ENCODE results near the gene CEP78.

CEP78 gene

DNA sequence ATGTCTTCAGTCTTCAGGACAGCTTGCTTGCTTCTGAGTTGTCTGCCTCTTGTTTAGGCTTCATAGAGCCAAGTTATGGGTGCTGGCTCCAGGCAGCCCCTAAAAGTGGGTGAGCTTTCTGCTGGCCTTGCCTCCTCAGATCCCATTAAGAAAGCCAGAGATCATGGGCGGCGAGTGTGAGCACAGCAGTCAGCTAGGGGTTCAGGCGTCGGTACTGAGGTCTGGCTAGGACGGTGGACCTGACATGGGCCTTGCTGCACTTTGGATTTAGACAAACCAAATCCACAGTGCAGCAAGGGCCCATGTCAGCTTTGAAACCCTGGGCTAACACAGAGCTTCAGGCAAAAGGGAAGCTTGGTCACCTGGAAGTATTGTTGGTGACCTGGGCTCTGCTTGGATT, 78.7 kb downstream of the CEP78 start:
- DNase-seq: no peak

DNA sequence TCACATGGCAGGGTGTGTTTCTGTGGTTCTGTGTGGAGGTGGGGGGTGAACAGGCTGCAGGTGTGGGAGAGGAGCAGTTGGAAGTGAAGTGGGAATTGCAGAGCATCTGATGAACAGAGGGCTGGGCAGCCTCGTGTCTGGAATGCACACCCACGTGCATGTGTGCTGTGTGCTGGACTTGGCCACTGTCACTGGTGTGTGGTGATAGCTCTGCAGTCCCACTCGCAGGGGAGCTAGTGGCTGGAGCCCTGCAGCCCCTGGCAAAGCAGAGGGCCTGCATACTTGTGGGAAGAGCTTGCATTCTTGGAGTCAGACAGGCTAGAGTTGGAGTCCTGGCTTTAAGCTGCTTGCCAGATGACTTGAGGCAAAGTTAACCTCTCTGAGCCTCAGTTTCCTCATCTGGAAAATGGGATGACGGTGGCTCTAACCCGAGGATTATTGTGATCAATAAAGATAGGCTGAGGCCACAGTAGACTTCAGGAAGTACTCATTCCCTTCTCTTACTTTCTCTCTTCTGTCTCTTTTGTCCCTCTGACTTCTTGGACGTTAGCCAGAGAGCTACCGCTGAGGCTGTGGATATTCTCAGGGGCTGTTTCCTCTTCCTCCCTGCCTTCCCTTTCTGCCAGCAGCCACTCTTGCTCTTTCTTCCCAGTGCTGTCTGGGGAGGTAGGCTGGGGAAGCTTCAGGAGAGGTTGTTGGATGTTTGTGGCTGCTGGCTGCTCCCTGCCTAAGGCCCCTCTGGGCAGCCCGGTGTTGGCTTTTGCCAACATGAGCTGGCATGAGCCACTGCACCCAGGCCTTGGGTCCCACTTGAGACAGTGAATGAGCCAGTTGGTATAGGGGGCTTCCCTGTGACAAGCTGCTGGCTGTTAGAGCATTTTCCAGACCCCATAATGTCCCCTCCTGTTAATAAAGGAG, 79.3 kb downstream of the CEP78 start:
- no peak for DNase-seq

DNA sequence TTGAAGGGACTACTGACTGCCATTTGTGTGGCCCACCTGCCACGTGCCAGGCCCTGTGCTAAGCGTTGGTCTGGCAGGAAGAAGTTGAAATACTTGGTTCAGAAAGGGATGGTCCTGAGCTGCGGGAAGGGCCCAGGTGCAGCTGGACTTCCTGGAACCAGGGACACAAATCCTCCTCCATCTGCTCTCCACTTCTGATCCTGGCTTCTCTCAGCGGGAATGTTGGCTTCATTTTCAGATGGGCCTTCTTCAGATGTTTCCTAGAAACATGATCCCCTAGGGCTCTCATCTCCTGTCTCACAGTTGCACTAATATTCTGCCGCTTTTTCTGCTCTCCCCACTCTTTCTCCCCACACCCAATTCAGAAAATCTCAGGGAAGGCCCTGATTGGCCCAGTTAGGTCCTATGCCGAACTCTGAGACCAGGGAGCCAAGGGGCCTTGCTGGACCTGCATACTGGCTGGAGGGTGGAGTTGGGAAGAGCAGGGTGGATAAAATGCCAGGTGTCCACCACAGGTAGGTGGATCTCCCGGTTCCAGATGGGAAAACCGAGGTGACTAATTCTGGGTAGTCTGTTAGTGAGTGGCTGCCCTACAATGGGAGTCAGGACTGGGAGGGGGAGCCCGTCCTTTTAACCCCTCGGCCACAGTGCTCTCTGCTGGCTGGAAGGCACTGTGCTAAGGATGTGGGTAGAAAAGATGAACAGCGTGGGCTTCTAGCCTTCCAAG, 80.5 kb downstream of the CEP78 start:
- no peak for DNase-seq

DNA sequence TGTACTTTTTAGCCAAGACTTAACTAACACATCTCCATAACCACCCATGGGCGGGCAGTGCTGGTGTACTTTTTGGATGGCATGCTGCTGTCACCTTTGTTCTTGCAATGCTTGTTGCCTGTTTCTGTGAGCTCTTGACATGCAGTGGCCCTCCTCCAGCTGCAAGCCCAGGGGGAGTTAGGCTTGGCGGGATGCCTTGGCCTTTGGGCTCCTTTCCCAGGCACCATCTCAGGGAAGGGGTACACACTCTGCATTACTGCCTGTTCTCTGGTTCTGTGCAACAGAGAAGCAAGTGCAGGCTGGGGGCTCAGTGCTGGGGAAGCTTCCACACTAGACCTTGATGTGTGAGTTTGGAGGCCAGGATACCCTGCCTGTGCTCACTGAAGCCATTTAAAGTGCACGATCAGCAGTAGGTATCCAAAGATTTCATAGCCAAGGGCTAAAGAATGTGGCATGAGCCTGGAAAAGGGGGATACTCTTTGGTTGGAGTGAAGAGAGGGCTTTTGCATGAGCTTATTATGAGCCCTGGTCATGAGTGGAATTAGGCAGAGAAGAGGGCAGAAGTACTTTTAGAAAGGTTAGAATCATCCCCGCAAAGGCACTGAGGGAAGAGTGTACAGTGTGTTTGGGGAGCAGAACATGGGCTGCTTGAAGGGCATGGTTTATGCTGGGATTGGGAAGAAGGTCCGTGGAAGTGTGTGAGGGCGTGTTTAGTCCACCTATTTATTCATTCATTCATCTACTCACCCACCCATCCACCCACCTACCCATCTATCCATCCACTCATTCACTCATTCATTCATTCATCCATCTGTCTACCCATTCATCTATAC, 83.5 kb downstream of the CEP78 start:
- DNase-seq: no peak

DNA sequence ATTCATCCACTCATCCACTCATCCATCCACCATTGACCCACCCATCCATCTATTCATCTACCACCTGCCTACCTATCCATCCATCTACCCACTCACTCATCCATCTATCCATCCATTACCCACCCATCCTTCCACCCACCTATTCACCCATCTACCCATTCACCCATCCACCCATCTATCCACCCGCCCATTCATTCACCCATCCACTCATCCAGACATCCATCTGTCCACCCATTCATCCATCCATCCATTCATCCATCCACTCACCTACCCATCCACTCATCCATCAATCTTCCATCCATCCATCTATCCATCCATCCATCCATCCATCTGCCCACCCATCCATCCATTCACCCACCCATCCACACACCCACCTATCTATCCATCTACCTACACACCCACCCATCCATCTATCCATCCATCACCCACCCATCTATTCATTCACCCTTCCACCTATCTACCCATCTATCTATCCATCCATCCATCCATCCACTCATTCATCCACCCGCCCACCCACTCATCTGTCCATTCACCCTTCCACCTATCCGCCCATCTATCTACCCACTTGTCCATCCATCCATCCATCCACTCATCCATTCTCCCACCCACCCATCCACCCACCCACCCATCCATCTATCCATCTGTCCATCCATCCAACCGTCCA, 84.3 kb downstream of the CEP78 start:
- DNase-seq: no peak

DNA sequence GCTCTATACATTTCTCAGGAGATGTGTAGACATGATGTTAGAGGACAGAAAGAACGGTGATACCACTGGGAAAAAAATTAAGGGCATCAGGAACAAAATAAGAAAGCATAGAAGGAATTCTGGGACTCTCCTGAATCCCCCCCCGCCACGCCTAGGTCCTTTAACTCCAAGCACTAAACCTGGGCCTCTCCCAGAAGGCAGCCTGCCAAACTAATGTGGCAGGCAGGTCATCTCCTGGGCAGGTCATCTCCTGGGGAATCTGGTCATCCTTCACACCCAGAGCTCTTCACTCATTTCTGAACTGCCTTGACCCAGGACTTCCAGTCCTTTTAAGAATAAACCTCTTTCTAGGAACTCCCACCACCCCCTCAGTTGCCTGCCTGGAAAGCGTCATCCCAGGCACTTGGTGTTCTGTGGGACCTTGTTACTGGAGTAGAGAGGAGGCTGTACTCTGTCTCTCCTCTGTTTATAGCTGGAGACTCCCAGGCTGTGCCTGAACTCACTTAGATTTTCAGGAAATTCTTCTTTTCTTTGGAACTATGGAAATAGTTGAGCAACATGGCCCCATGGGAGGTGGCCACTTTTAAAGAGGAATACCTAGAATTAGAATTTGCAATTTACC, 85.1 kb downstream of the CEP78 start:
- no peak for DNase-seq

DNA sequence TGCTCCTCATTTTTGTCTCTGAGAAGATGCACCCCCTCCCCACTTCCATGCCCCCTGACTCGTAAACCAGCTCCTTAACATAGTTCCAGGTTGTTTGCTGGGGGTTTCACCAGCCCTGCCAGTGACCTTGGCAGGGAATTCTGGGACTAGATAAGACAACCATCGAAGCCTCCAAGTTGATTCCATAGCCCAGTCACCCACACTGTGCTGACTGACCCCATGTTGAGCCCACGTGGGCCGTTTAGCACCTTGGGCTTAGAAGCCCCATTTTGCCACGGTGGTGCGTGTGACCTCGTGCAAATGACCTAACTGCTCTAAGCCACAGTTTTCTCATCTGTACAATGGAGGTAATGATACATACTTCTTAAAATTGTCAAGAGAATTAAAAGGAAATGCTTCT, 85.6 kb downstream of the CEP78 start:
- no peak for DNase-seq

DNA sequence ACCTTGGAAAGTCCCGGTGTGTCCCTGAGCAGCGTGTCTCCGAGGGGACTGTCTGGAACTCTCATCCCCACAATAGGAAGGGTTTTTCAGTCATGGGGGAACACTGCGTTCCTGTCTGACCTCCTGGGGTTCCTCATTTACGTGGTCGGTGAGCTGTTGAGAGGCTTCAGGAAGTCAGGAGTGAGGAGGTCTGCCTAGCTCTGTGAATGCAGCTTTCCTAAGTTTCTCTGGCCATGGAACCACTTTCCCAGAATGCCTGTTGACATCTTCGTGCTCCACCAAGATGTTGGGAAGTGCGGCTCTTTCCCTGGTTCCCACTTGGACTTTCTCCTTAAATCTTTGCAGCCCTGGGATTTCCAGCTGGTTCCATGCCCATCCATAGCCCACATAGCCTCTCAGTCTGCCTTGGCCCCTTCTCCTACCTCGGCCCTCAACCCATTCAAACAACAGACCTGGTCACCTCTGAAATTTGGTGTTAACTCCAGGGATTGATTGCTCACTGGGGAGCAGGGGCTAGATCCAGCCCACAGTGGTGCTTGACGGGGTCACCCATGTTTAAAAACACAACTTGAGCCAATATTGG, 88.3 kb downstream of the CEP78 start:
- no peak for DNase-seq

DNA sequence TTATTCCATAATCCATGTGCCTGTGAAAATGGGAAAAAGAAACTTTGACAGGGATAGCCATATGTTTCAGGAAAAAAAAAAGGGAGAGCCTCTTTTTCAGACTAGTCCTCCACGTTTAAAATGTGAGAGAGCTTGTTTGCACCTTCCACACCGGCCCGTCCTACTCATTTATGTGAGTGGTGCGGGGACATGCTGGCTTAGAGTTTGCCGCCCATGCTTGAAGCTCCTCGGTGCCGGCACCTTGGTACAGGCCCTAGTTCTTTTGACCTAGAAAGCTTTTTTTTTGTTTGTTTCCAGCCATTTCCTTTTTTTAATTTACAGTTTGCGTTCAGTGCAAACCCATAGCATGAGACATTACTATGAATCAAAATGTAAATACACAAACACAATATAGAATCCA, 88.8 kb downstream of the CEP78 start:
- DNase-seq: no peak

DNA sequence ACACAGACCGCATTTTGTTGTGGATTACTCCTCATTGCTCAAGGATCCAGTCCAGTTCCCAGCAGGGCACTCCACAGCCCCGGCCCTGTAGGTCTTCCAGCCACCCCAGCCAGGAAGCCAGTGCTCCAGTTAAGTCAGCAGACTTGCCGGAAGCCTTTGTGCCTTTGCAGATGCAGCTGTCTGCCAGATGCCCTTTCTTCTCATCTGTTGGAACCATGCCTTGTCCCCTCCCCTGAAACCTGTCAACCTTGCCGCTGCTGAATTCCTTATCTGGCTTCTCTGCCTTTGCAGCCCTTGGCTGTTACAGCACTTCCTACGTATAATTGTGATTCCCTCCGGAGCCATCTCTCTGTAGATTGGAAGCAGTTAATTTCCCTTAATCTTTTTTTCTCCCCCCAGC, 89.5 kb downstream of the CEP78 start:
- no peak for DNase-seq

DNA sequence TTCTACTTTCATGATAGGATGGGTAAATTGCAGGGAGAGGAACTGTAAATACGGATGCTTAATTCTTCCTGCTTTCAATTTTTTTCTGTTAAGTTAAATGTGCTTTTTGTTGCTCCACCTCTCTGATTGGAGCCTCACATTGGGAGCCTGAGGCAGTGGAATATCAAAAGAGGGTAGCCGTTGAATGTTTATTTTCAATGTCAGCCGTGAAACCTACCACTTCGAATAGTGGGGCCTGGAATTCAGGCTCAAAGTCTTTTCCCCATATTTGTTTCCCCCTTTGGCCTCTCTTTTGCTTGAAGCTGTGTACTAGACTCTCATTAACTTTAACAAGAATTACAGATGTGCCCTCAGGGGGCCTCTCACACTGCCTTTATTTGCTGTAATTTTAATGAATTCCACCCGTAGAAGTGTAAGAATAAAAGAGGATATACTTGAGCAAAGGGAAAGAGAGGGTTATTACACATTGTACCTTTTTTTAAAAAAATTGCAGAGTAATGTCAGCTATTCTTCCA, 90.0 kb downstream of the CEP78 start:
- no peak for DNase-seq

DNA sequence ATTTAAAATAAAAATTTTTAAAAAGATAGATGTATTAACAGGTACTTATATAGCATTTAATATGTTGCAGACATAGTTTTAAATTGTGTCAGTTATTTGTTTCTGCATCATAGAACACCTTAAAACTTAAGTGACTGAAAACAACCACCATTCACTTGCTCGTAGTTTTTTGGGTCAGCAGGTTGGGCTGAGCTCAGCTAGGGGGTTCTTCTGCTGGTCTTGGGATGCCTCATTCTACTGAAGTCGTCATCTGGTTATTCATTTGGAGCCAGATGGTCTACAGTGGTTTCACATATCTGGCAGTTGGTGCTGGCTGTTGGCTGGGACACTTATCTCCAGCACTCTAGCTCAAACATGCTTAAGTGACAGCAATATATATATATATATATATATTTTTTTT, 90.7 kb downstream of the CEP78 start:
- no peak for DNase-seq
